Fibroblast of the aortic adventitia (primary cell): ENCODE measurements around the gene HNF1B. TPM values are rescaled to one million over a fixed set of nuclear protein-coding genes. Genes with fewer than 3 reads are reported as not detected.

Experiments
- DNase-seq: peaks from one replicate; pipeline ENCODE4 v3.0.0-alpha.2; 2010; ENCODE audit warnings: low read depth
- H3K4me3 ChIP-seq: 2 replicates; pipeline ENCODE4 v1.5.1; 2011; ENCODE audit warnings: low read depth, mild to moderate bottlenecking, control low read depth, low read length, moderate library complexity
- total RNA-seq: library from RNA; depleted of rRNA; stranded (reverse); fragments of >200 nt; gene quantifications from 2 replicates; pipeline ENCODE4 v1.2.3, GENCODE V29; 2012; ENCODE audit warnings: low replicate concordance
- TF ChIP-seq, protein P1 (sequence below): IDR thresholded peaks from 2 replicates; pipeline ENCODE4 v1.5.1; 2011; ENCODE audit warnings: mild to moderate bottlenecking, low read length, control low read depth, inconsistent platforms; ENCODE audit not compliant: insufficient read depth

HNF1B gene
- total RNA-seq, 1 donor = not detected

GRCh38 chr17:37770631-37771518 is 26.0 kb upstream of the HNF1B start:
- peak; percentile 68 for DNase-seq
- H3K4me3 ChIP-seq = no peak overlapping the region
- TF ChIP-seq, protein P1, sequence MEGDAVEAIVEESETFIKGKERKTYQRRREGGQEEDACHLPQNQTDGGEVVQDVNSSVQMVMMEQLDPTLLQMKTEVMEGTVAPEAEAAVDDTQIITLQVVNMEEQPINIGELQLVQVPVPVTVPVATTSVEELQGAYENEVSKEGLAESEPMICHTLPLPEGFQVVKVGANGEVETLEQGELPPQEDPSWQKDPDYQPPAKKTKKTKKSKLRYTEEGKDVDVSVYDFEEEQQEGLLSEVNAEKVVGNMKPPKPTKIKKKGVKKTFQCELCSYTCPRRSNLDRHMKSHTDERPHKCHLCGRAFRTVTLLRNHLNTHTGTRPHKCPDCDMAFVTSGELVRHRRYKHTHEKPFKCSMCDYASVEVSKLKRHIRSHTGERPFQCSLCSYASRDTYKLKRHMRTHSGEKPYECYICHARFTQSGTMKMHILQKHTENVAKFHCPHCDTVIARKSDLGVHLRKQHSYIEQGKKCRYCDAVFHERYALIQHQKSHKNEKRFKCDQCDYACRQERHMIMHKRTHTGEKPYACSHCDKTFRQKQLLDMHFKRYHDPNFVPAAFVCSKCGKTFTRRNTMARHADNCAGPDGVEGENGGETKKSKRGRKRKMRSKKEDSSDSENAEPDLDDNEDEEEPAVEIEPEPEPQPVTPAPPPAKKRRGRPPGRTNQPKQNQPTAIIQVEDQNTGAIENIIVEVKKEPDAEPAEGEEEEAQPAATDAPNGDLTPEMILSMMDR = peak; percentile 92

GRCh38 chr17:37769050-37769449 is 24.2 kb upstream of the HNF1B start:
- TF ChIP-seq, protein P1 = no peak
- no peak overlapping the region for H3K4me3 ChIP-seq
- no peak for DNase-seq

DNA sequence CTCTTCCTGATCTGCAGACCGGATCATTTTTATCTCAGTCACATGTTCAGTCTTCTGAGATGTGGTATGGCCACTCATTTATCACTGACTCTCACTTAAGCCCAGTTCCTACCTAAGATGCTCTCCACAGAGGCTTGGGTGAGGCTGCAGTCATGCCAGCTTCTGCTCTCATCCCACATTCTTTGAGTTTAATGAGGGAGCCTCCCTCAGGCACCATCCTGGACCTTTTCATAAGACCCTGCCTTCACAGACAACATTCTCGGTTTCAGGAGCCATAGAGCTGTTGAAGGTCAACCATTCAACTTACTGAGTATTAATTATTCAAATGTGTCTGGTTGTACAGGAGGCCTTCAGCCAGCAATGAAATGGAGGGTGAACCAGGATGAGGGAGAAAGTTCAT is 23.6 kb upstream of the HNF1B start:
- TF ChIP-seq, protein P1 = no peak
- no peak for DNase-seq
- no peak overlapping the region for H3K4me3 ChIP-seq

DNA sequence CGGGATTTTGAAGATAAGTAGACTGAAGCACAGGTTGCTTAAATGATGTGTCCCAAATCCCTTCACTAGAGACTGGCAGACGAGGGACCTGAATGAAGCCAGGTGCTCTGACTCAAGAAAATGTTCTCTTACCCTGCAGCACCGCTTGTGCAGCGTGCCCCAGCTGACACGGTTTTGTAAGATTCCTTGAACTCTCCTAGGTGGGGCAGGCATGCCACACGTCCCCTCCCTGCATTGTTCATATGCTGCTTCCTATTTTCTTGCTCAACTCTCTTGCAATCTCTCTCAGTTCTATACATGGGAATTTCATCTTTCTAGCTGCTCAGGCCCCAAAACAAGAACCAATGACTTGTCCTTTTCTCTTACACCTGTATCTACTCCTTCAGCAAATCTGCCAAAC is 22.1 kb upstream of the HNF1B start:
- TF ChIP-seq, protein P1 = no peak
- H3K4me3 ChIP-seq = no peak overlapping the region
- DNase-seq = no peak

DNA sequence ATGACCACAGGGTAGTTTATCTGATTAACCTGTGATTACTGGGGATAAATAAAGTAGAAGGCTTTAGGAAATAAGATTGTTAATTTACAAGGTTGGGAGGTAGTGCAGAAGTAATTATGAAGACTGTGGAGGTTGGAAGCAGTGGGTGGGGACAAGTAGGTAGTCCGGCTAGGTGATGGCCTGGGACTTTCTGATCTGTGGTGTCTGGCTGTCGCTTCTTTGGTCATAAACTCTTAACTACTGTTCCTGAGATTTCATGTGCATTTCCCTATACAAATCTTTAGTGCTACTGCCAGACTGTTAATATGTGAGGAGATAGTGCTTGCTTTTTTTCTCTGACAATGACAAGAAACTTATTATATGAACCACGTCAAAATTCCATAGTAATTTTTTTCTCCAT is 19.5 kb upstream of the HNF1B start:
- no peak overlapping the region for H3K4me3 ChIP-seq
- TF ChIP-seq, protein P1 = no peak
- no peak for DNase-seq

- no peak overlapping the region for H3K4me3 ChIP-seq
- no peak for DNase-seq
- TF ChIP-seq, protein P1 = no peak
Measured at GRCh38 chr17:37762666-37763065, 17.8 kb upstream of the HNF1B start.
